AG10803 (cell line): Measurements from ENCODE around the gene DDX24.

ENCODE experiments used
- DNase-seq: peaks from one replicate; pipeline ENCODE4 v3.0.0; 2010; ENCODE audit warnings: low read depth
- H3K4me3 ChIP-seq: 2 replicates; pipeline ENCODE4 v1.5.1; 2011; ENCODE audit warnings: mild to moderate bottlenecking, low read length, control low read depth
- CTCF ChIP-seq: conservative IDR thresholded peaks from 2 replicates; pipeline ENCODE4 v1.5.1; 2011; ENCODE audit warnings: mild to moderate bottlenecking, low read length, control low read depth, inconsistent platforms

DDX24 gene

GRCh38 chr14:94080621-94081385 is at the start of gene DDX24, which contains the start of gene IFI27L1:
Gene DDX24 (minus strand): TSS chr14:94081202. CDS start chr14:94079742, 1,460 bp downstream.
Gene IFI27L1 (plus strand): TSS chr14:94081310. CDS start chr14:94096938, 15,628 bp downstream.
- no peak for TF ChIP-seq CTCF
- peak; percentile 93 for DNase-seq
- peak within 1 kb of the TSS; percentile 90 for H3K4me3 ChIP-seq

- peak overlapping the region; percentile 78 for H3K4me3 ChIP-seq
- TF ChIP-seq CTCF = no peak
- DNase-seq = peak; percentile 41
Observed at GRCh38 chr14:94129758-94130414, 48.9 kb upstream of the DDX24 start.

DNA sequence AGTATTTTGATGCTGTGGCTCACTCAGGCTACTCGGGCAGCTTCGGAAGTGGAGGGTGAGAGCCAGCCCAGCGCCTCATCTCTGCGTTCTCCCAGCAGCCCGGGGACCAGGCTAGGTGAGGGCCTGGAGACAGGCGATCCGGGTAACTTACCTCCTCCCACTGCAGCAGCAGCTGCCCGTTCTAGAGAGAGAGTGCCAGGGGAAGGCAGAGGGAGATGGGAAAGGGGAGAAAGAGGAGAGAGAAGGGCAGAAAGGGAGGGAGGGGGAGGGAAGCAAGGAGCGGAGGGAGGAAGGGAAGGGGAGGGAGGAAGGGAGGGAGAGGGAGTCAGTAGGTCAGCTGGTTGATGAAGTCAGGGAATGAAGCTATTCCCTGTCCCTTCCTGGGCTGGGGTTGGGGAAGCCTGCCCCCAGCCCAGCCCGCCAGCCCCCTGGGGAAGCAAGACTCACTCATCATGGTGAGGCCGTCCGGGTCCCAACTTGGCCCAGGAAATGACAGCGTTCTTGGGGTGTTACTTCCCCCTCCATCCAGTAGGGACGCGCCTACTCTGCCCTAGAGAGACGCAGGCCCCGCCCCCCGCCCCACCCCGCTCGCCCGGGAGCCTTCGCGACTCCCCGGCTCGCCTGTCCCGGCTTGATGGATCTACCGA is 48.2 kb upstream of the DDX24 start, which contains the start of gene IFI27L2:
TSS of gene IFI27L2 (minus strand) at position 494 of the 647 bp plus-strand sequence. CDS start at position 454, 40 bp downstream.
- H3K4me3 ChIP-seq = peak within 1 kb of the TSS; percentile 78
- DNase-seq = peak; percentile 81
- TF ChIP-seq CTCF = peak; percentile 40

DNA sequence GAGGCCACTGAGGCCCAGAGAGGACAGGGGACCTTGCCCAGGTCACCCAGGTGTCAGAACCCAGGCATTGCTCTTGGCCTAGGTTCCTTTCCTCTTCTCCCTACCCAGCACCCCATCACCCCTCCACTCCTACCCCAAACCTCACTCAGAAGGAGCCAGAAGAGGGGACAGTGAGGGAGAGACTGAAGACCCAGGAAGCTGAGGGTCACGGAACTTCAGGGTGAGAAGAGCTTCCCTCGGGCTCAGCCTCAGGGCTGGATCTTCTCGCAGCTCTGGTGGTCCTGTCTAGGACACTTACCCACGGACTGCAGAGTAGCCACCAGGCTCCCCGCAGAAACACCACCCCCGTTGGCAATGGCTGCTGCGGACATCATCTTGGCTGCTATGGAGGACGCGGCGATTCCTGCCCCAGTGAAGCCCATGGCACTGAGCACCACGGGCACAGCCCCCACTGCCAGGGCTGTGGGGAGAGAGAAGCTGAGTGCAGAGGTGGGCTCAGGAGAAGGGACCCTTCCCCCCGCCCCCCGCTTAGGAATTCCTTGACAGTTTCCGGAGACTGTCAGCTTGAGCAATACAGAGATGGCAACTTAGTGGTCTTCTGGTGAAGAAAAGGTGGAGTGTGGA is 47.3 kb upstream of the DDX24 start:
- DNase-seq = no peak
- TF ChIP-seq CTCF = no peak
- peak overlapping the region; percentile 78 for H3K4me3 ChIP-seq

GRCh38 chr14:94127330-94127729 is 46.3 kb upstream of the DDX24 start:
- DNase-seq = no peak
- no peak overlapping the region for H3K4me3 ChIP-seq
- no peak for TF ChIP-seq CTCF

- TF ChIP-seq CTCF = no peak
- no peak overlapping the region for H3K4me3 ChIP-seq
- DNase-seq = no peak
Observed at GRCh38 chr14:94126800-94127199, 45.8 kb upstream of the DDX24 start.
